GM19025 (cell line): ENCODE data around the gene HORMAD1.
"Not testable (repeated sequence)": the region's sequence is repeated elsewhere in the genome, so short reads cannot be mapped to it uniquely, and the experiment has no call there.

Experiments
- ATAC-seq: cut with Tn5 transposase; IDR thresholded peaks from one replicate; pipeline ENCODE4 v1.9.1; 2021; ENCODE audit warnings: mild to moderate bottlenecking, low read depth, moderate library complexity; ENCODE audit not compliant: unreplicated experiment

HORMAD1 gene, protein sequence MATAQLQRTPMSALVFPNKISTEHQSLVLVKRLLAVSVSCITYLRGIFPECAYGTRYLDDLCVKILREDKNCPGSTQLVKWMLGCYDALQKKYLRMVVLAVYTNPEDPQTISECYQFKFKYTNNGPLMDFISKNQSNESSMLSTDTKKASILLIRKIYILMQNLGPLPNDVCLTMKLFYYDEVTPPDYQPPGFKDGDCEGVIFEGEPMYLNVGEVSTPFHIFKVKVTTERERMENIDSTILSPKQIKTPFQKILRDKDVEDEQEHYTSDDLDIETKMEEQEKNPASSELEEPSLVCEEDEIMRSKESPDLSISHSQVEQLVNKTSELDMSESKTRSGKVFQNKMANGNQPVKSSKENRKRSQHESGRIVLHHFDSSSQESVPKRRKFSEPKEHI

DNA sequence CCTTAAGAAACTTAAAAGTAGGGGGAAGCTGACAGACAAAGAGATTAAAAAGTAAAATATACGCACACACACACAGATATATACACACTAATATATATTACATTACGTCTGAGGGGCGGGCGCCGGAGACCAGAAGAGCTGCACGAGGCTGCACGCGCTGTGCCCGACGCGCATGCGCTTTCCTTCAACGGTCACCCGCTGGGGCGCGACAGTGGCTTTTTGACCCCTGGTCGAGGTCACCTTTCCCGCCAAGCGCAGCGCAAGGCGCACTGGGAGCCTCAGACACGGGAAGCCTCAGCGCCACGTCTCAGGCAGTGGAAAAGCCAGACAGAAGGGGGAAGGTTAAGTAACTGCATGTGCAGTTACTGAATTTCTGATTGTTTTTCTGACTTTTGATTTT, at the start of gene HORMAD1:
TSS of gene HORMAD1 (minus strand) at position 193 of the 400 bp plus-strand sequence. CDS start 1,390 bp downstream, outside the sequence.
- no peak for ATAC-seq

DNA sequence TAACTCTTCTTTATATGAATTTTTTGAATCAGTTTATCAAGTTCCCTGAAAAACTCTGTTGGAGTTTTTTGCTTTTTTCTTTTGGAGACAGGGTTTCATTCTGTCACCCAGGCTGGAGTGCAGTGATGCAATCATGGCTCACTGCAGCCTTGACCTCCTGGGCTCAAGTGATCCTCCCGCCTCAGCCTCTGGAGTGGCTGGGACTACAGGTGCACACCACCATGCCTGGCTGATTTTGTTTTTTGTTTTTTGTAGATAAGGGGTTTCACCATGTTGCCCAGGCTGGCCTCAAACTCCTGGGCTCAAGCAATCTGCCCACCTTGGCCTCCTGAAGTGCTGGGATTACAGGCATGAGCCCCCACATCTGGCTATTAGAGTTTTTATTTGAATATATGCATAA, 47.0 kb upstream of the HORMAD1 start:
- not testable (repeated sequence) for ATAC-seq

DNA sequence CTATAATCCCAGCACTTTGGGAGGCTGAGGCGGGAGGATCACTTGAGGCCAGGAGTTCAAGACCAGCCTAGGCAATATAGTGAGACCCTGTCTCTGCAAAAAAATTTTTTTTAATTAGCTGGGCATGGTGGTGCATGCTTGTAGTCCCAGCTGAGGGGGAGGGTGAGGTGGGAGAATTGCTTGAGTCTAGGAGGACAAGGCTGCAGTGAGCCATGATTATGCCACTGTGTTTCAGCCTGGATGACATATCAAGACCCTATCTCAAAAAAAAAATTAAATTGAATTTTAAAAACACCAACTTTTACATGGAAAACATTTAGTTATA, 45.2 kb upstream of the HORMAD1 start:
- peak; percentile 15 for ATAC-seq

DNA sequence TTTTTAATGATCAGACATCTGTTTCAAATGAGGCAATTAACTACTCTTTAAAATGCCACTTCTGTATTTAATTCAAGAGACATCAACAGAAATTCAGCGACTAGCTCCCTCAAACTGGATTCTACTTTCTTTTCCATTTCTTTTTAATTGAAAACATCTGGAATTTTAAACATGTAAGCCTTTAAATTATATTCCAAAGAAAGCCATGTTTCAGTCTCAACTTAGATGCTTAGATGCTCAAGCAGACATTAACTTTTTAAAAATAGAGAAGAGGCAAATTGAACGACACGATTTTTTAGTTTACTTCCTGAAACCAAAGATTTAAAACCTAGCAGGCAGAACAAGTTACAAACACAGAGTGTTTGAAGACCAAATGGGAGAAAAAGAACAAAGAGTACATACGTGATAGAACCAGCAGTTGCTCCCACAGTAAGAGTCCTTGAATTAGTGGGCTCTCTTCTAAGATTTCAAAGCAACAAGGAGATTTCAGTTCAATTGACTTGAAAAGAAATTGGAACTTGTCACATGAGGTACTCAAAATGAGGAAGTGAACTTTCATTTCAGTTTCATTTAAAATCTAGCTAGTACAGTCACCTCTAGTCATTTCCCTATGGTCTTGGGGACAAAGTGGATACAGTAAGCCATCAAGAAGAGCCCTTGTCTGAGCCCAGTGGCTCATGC, 44.7 kb upstream of the HORMAD1 start, which contains the start of gene CTSS:
TSS of gene CTSS (minus strand) at position 483 of the 681 bp plus-strand sequence. CDS start 1,015 bp downstream, outside the sequence.
- ATAC-seq = peak; percentile 85

DNA sequence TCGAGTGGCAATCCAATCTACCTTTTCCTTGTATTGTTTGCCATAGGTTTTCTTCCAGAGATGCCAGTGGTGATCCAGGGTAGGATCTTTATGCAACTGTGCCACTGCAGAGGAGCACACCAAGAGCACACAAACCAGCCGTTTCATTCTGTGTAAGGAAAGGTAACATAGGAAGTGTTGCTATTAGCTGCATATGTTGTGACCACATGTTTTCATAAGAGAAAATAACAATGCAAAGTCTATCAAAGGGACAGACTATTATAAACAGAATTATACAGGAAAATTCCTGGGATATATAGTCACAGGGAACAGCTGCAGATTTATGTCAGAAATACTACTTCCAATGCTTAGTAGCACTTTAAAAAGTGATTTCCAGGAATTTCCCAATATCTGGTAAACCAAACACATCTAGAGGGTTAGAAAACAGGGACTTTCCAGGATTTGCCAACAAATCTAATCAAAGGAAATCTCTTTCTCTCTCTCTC, 44.0 kb upstream of the HORMAD1 start:
- no peak for ATAC-seq

DNA sequence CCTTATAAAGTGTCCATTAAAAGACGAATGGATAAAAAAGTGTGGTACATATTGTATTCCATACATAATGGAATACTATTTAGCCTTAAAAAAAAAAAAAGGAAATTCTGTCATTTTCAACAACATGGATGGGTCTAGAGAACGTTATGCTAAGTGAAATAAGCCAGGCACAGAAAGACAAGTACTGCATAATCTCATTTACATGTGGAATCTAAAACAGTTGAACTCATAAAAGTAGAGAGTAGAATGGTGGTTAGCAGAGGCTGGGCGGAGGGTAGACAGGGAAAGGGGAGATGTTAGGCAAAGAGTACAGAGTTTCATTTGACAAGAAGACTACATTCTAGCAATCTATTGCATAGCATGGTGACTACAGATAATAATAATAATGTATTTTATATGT, 42.3 kb upstream of the HORMAD1 start:
- no peak for ATAC-seq

DNA sequence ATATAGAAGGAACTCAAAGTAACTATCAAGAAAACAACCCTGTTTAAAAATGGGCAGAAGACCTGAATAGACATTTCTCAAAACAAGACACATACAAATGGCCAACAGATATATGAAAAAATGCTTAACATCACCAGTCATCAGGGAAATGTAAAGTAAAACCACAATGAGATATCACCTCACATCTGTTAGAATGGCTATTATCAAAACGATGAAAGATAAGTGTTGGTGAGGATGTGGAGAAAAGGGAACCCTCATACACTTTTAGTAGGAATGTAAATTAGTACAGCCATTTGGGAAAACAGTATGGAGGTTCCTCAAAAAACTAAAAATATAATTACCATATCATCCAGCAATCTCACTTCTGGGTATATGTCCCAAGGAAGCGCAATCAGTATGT, 41.9 kb upstream of the HORMAD1 start:
- ATAC-seq = no peak

DNA sequence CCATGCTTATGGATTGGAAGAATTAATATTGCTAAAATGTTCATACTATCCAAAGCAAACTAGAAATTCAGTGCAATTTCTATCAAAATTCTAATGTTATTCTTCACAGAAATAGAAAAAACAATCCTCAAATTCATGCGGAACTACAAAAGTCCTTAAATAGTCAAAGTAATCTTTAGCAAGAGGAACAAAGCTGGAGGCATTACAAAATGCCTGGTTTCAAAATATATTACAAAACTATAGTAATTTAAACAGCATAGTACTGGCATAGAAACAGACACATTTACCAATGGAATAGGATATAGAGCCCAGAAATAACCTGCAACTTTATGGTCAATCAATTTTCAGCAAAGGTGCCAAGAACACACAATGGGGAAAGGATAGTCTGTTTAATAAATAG, 41.1 kb upstream of the HORMAD1 start:
- no peak for ATAC-seq

DNA sequence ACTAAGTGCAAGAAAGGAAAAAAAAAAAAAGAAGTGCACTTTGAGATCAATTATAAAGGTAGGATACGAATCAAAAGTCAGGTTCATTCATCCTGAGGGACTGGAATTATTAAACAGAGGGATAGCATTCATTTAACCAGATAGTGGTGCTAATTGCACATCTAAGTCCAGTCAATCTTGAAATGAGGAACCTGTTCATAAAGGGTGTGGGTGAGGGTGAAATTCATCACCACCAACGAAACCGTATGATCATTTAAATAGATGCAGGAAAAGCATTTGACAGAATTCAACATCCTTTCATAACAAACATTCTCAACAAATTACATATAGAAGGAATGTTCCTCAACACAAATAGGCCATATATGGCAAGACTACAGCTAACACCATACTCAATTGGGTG, 39.3 kb upstream of the HORMAD1 start:
- ATAC-seq = no peak

DNA sequence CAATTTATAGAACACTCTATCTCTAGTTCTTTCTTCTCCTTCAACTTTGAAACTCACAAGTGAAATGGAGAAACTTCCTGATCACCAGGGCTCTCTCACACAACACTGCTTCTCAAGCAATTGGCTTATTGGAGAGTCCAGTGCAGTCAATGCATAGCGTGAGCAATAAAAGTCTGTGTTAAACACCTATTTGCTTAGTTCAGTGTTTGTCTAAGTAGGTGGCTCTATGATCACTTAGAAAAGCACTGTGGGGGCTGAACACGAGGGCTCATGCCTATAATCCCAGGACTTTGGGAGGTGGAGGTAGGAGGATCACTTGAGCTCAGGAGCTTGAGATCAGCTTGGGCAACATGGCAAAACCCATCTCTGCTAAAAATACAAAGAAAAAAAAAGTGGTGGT, 32.7 kb upstream of the HORMAD1 start:
- ATAC-seq = no peak

DNA sequence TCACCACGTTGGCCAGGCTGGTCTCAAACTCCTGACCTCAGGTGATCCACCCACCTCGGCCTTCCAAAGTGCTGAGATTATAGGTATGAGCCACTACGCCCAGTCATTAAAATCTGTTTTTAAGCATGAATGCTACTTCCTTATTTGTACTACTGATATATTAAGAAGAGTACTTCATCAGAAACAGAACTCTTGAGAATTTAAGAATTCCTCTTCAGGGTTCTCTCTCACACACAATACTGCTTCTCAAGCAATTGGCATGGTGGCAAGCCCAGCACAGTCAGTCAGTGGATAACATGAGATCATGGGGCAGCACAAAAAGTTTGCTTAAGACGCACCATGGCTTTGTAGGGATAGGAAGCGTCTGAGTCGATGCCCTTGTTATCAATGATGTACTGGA, 30.7 kb upstream of the HORMAD1 start:
- no peak for ATAC-seq

DNA sequence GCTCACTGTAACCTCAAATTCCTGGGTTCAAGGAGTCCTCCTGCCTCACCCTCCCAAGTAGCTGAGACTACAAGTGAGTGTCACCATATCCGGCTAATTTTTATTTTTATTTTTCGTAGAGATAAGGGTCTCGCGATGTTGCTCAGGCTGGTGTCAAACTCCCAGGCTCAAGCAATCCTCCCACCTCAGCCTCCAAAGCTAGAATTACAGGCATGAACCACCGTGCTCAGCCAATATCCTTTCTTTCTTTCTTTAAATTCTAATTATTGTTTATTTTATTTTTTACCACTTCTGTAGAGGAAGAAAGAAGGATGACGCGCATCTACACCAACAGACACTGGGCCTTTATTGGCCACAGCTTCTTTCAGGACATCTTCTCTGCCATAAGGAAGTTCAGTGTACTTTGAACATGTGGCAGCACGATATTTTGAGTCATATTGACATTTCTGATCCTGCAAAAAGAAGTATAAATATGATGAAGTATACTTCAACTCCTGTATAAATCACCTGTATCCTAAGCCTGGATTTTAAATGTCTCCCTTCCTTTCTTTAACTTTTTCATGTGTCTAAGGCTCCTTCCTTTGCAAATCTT, 29.1 kb upstream of the HORMAD1 start:
- ATAC-seq = no peak

DNA sequence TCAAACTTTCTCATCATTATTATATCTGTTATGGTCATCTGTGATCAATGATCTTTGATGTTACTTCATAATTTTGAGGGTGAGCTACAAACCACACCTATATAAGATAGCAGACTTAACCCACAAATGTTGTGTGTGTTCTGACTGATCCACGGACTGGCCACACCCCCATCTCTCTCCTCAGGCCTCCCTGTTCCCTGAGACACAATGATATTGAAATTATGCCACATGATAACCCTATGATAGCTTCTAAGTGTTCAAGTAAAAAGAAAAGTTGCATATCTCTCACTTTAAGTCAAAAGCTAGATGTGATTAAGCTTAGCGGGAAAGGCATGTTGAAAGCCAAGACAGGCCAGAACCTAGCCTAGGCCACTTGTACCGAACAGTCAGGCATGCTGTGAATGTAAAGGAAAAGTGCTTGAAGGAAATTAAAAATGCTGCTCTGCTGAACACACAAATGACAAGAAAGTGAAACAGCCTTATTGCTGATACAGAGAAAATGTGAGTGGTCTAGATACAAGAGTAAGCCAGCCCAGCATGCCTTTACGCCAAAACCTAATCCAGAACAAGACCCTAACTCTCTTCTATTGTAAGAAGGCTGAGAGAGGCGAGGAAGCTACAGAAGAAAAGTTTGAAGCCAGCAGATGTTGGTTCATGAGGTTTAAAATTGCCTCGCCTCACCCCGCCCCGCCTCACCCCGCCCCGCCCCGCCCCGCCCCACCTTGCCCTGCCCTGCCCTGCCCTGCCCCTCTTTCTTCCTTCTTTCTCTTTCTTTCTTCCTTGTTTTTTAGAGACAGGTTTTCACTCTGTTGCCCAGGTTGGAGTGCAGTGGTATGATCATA, 28.4 kb upstream of the HORMAD1 start:
- no peak for ATAC-seq

DNA sequence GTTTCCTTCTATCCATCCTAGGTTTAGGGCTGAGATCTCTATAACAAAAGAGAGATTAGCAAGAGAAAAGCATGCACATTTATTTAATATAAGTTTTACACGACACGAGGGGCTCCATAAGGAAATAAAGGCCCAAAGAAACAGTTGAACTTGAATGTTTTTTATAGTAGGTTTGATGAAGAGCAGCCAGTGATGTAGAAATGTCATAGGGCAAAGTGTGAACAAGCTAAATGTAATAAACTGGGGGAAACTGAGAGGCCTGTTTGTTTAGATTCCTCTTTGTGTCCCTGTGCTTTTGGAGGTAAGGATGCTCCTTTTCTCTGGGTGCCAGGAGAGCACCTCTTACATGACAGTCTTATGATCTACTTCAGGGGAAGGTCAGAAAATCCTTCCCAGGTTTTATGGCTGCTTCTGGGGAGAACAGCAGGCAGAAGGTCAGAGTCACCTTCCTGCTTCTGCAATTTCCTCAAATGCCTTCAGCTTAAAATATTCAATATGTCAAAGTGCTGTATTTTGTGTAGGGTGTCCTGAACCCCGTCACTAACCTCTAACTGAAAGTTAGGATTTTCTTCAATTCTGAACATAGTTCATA, 9.5 kb upstream of the HORMAD1 start:
- no peak for ATAC-seq

DNA sequence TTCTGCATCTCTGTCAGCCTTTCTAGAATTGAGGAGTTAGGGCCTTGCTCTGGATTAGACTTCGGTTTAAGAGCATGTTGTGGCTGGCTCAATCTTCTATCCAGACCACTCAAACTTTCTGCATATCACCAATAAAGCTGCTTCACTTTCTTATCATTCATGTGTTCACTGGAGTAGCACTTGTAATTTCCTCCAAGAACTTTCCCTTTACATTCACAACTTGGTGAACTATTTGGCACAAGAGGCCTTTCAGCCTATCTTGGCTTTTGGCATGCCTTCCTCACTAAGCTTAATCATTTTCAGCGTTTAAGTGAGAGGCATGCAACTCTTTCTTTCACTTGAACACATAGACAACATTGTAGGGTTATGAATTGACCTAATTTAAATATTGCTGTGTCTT, 3.6 kb upstream of the HORMAD1 start:
- no peak for ATAC-seq

DNA sequence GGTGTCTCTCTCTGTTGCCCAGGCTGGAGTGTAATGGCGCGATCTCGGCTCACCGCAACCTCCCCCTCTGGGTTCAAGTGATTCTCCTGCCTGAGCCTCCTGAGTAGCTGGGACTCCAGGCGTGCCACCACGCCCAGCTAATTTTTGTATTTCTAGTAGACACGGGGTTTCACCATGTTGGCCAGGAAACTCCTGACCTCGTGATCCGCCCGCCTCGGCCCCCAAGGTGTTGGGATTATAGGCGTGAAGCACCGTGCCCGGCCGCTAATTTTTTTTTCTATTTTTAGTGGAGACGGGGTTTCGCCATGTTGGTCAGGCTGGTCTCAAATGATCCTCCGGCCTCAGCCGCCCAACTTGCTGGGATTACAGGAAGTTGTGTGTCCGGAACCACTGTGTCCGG, 597 bp downstream of the HORMAD1 start:
- ATAC-seq = no peak

DNA sequence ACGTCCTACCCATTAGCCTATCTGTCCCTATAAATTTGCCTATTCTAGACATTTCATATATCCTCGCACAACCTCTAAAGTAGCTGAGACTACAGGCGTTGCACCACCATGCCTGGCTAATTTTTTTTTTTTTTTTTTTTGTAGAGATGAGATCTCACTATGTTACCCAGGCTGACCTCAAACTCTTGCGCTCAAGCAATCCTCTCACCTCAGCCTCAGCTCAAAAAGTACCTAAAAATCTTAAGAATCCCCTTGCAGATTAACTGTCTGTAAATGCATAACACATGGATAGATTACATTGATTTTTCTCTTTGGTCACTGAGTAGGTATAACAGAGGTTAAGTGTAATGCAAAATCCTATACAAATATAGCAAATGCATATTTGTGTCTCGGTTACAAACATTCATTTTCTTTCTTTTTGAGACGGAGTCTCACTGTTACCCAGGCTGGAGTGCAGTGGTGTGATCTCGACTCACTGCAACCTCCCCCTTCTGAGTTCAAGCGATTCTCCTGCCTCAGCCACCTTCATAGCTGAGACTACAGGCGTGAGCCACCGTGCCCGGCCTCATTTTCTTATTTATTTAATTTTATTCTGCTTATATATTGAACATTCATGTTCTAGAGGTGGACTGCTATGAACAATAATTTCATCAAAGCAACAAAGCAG, 2.3 kb downstream of the HORMAD1 start:
- ATAC-seq = no peak

DNA sequence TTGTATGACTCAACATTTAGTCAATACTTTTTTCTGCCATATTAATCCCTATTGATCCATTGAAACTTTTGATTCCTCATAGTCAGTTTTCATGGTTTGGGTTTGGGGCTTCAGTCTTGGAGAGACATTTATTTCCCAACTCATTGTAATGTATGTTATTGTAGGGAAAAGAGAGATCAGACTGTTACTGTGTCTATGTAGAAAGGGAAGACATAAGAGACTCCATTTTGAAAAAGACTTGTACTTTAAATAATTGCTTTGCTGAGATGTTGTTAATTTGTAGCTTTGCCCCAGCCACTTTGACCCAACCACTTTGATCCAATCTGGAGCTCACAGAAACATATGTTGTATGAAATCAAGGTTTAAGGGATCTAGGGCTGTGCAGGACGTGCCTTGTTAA, 11.7 kb downstream of the HORMAD1 start:
- not testable (repeated sequence) for ATAC-seq

DNA sequence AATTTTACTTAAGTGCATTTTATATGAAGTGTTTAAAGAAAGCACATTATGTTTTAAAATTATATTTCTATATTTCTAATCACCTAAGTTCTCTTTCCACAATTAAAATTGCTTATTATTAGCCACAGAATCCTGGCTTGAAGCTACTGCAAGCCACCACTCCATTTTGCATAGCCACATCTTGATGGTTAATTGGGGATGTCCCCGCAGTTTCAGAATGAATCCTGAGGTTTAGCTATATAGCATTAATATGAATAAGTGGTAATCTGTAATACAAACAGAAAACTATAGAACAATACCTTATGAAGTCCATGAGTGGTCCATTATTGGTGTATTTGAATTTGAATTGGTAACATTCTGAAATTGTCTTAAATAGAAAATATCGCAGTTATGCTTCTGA, 12.1 kb downstream of the HORMAD1 start:
- no peak for ATAC-seq

DNA sequence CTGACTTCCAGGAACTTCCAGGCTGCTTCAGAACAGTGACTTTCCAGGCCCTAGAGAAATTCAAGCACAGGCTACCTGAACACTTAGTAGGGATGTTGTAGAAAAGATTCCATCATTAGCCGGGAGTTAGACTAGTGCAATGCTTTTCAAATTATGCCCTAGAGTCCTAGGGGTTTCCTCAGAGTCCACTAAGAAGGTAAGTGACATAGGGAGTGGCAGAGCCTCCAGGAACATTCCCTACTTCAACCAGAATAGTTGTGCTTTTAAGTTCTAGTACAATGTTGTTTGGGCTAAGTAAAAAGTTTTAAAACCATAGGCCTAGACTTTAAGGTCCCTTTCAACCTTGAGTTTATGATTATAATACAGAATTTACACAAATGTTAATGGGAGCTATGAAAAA, 14.6 kb downstream of the HORMAD1 start:
- ATAC-seq = no peak
